Lower leg skin (tissue), 3 donors: ENCODE measurements around the gene FSTL5.

ENCODE experiments used
- POLR2A ChIP-seq, 2 donors: fragments of 450-650 bp; IDR thresholded peaks; one replicate each; pipeline ENCODE4 v1.6.1; 2016 to 2017; ENCODE audit warnings: antibody characterized with exemption in 2 of 2, mild to moderate bottlenecking in 1 of 2, moderate library complexity in 1 of 2
- TF ChIP-seq, protein P1 (sequence below), 3 donors: fragments of 450-650 bp; IDR thresholded peaks; one replicate each; pipeline ENCODE4 v1.5.1; 2016; ENCODE audit warnings: antibody characterized with exemption in 3 of 3, mild to moderate bottlenecking in 3 of 3, moderate library complexity in 2 of 3

DNA sequence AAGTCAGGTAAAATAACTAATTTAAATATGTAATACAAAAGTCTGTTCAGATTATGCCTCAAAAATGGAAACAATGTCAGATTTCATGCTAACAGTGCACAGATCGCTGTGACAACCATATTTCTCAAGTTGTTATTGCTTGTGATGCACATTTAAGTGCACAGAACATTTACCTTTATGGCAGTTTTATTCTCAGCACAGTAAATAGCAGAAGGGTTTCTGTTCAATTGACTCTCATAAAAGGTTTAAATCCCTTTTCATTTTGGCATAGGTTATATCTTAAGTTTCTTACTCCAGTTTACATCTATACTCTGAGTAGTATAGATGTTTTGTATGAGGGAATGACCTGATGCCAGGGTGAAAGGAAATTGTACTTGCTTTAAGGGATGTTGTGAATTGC is 247.8 kb downstream of the FSTL5 start:
- TF ChIP-seq, protein P1, sequence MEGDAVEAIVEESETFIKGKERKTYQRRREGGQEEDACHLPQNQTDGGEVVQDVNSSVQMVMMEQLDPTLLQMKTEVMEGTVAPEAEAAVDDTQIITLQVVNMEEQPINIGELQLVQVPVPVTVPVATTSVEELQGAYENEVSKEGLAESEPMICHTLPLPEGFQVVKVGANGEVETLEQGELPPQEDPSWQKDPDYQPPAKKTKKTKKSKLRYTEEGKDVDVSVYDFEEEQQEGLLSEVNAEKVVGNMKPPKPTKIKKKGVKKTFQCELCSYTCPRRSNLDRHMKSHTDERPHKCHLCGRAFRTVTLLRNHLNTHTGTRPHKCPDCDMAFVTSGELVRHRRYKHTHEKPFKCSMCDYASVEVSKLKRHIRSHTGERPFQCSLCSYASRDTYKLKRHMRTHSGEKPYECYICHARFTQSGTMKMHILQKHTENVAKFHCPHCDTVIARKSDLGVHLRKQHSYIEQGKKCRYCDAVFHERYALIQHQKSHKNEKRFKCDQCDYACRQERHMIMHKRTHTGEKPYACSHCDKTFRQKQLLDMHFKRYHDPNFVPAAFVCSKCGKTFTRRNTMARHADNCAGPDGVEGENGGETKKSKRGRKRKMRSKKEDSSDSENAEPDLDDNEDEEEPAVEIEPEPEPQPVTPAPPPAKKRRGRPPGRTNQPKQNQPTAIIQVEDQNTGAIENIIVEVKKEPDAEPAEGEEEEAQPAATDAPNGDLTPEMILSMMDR (IDR thresholded peaks at IDR 0.05) = no peak
- no peak for TF ChIP-seq POLR2A (IDR thresholded peaks at IDR 0.05)
